GM23248 (cell line): Measurements from ENCODE around the gene DEGS1. TPM values are rescaled to one million over a fixed set of nuclear protein-coding genes. Genes with fewer than 3 reads are reported as not detected.

ENCODE experiments used
- DNase-seq: peaks from one replicate; pipeline ENCODE4 v3.0.0-alpha.2; 2015
- H2AFZ ChIP-seq: fragments of 200-600 bp; sonication (generic); 2 replicates; pipeline ENCODE4 v1.6.1; 2016; ENCODE audit warnings: antibody characterized with exemption
- H3F3A ChIP-seq: fragments of 200-600 bp; sonication (generic); 2 replicates; pipeline ENCODE4 v1.6.1; 2016; ENCODE audit warnings: mild to moderate bottlenecking, antibody characterized with exemption, mixed run types; ENCODE audit not compliant: insufficient read depth
- H3K27ac ChIP-seq: fragments of 200-600 bp; sonication (generic); 2 replicates; pipeline ENCODE4 v1.5.1; 2016; ENCODE audit warnings: mild to moderate bottlenecking
- H3K27me3 ChIP-seq: fragments of 200-600 bp; sonication (generic); replicated peaks from 2 replicates; pipeline ENCODE4 v1.6.1; 2016; ENCODE audit warnings: mild to moderate bottlenecking; ENCODE audit not compliant: insufficient read depth
- H3K36me3 ChIP-seq: fragments of 200-600 bp; sonication (generic); 2 replicates; pipeline ENCODE4 v1.6.1; 2016; ENCODE audit warnings: low read depth, mild to moderate bottlenecking
- H3K4me1 ChIP-seq: fragments of 200-600 bp; sonication (generic); 2 replicates; pipeline ENCODE4 v1.6.1; 2016; ENCODE audit warnings: mild to moderate bottlenecking; ENCODE audit not compliant: insufficient read depth
- H3K4me2 ChIP-seq: fragments of 200-600 bp; sonication (generic); one replicate; pipeline ENCODE4 v1.6.1; 2016; ENCODE audit warnings: mild to moderate bottlenecking; ENCODE audit not compliant: unreplicated experiment
- H3K4me3 ChIP-seq: fragments of 200-600 bp; sonication (generic); 2 replicates; pipeline ENCODE4 v1.5.1; 2016; ENCODE audit warnings: mild to moderate bottlenecking
- H3K79me2 ChIP-seq: fragments of 200-600 bp; sonication (generic); 2 replicates; pipeline ENCODE4 v1.6.1; 2016; ENCODE audit warnings: mild to moderate bottlenecking; ENCODE audit not compliant: insufficient read depth
- H3K9ac ChIP-seq: fragments of 200-600 bp; sonication (generic); 2 replicates; pipeline ENCODE4 v1.6.1; 2016; ENCODE audit warnings: mild to moderate bottlenecking
- H3K9me2 ChIP-seq: fragments of 200-600 bp; sonication (generic); 2 replicates; pipeline ENCODE4 v1.6.1; 2016; ENCODE audit warnings: mixed run types, mild to moderate bottlenecking, moderate library complexity; ENCODE audit not compliant: insufficient read depth
- H3K9me3 ChIP-seq: fragments of 200-600 bp; sonication (generic); one replicate; pipeline ENCODE4 v1.6.1; 2017; ENCODE audit warnings: low read depth
- H4K20me1 ChIP-seq: fragments of 200-600 bp; sonication (generic); 2 replicates; pipeline ENCODE4 v1.6.0; 2016; ENCODE audit not compliant: insufficient read depth
- EZH2 ChIP-seq: fragments of 200-600 bp; sonication (generic); IDR thresholded peaks from 2 replicates; pipeline ENCODE4 v1.6.1; 2018; ENCODE audit warnings: antibody characterized with exemption, mild to moderate bottlenecking; ENCODE audit not compliant: insufficient read depth, poor library complexity, severe bottlenecking
- EZH2phosphoT487 ChIP-seq: fragments of 200-600 bp; sonication (generic); IDR thresholded peaks from 2 replicates; pipeline ENCODE4 v1.6.1; 2018; ENCODE audit warnings: antibody characterized with exemption, moderate library complexity, mild to moderate bottlenecking, low read depth; ENCODE audit not compliant: insufficient read depth
- WGBS, 2 experiments: methylation state at CpG; one replicate each; pipeline ENCODE4 v1.1.6; 2015 to 2017; ENCODE audit warnings: low lambda C conversion rate in 2 of 2, low coverage in 1 of 2; ENCODE audit errors: missing lambda C conversion rate in 2 of 2; 5-methylcytosine and 5-hydroxymethylcytosine counted together
- in situ Hi-C: fragments of 300-500 bp; cut with MboI; formaldehyde crosslinking; loops from 2 replicates; pipeline ENCODE4 v1.15.0; 2020
- polyA plus RNA-seq: library from polyadenylated mRNA; unstranded; fragments of >200 nt; fragmentation: Nextera tagmentation; extraction: Ambion mirVana; gene quantifications from 2 replicates; pipeline ENCODE4 v1.2.1, GENCODE V29; 2016
- total RNA-seq: library from RNA; depleted of rRNA; stranded (reverse); fragments of >200 nt; shearing (Covaris generic); gene quantifications from 2 replicates; pipeline ENCODE4 v1.2.3, GENCODE V29; 2014; rRNA removed

Gene DEGS1
- 192 and 227 TPM in 2 replicates for total RNA-seq
- 265 and 275 TPM in 2 replicates for polyA plus RNA-seq

DNA sequence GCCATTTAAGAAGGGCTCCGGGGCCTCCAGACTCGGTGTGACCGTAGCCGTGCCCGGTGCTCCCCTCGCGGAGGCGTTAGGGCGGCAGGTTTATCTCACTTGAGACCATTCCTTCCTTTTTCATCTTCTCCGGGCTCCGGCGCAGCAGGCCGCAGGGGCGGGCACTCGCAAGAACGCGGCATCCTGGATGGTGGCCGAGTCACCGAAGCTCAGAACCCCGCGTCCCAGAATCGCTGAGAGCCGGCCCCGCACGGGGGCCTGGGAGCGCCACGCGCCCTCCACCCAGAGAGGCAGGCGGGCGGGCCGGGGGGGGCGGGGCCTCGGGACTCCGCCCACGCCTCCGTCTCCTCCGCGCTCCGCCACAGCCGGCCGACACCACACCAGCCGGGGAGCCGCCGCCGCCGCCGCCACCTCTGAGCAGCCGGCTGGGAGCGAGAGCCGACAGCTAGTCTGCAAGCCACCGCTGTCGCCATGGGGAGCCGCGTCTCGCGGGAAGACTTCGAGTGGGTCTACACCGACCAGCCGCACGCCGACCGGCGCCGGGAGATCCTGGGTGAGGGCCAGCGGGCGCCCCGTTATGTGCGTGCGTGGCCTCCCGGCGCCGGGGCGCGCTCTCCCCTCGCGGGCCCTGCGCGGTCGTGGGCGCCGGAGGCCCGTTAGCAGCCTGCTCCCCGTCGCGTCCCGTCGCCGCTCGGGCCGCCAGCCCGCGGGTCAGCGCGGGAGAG, at the start of gene DEGS1:
Gene DEGS1 (plus strand): TSS at position 375 of the 725 bp plus-strand sequence. CDS start 97 bp downstream, at position 472.
- in situ Hi-C loops, result no loop called here
- Histone ChIP-seq H3K9me2 (no peaks in the 10 kb centered on the region), H3K36me3 (no peaks in the 10 kb centered on the region), H3K27me3 (no peaks in the 10 kb centered on the region), H3K9ac (peak within 1 kb of the TSS; percentile 92), H3K27ac (peak within 1 kb of the TSS; percentile 86), H3K9me3 (no peaks in the 10 kb centered on the region), H3F3A (peaks cover 8% of the 10 kb centered on the region; the same call in 1 of the 2 replicates), H3K79me2 (peaks cover 45% of the 10 kb centered on the region), H2AFZ (peak within 1 kb of the TSS; percentile 94), H3K4me1 (peaks cover 14% of the 10 kb centered on the region), H4K20me1 (no peaks in the 10 kb centered on the region), H3K4me2 (peak within 1 kb of the TSS; percentile 82), H3K4me3 (peak within 1 kb of the TSS; percentile 84)
- no peak for TF ChIP-seq EZH2phosphoT487
- no peak for TF ChIP-seq EZH2
- peak; percentile 91 for DNase-seq
- 1% methylated on average over 69 to 72 of the region's 94 CpGs for WGBS, 2 experiments

DNA sequence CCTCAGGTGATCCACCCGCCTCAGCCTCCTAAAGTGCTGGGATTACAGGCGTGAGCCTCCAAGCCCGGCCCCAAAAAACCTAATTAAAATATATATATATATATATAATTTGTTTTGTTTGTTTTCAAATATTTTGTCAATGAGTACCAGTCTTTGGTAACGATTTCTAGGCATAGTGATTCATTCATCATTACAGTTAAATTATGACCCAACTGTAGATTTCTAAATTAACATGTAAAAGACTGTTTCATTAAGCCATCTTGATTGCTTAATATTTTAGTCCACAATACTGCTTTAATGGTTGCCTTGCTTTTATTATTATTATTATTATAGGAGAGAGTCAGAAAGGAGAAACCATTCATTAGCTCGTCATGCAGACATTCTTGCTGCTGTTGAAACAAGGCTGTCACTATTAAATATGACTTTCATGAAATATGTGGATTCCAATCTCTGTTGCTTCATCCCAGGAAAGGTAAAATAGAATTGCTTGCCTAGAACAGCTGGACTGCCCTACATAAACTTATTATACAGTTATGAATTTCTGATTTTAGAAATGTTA, 49.2 kb upstream of the DEGS1 start:
- Histone ChIP-seq H3K4me3 (no peak overlapping the region), H3K36me3 (peaks cover 45% of the 10 kb centered on the region), H3K9me3 (no peaks in the 10 kb centered on the region), H3K79me2 (peaks cover 49% of the 10 kb centered on the region), H2AFZ (no peak overlapping the region), H3K4me2 (no peak overlapping the region), H3F3A (0 out of 2 replicates have a peak, but pooled peaks cover 3% of the 10 kb centered on the region), H3K9ac (no peak overlapping the region), H3K4me1 (no peaks in the 10 kb centered on the region), H3K27ac (no peak overlapping the region), H3K27me3 (no peaks in the 10 kb centered on the region), H3K9me2 (no peaks in the 10 kb centered on the region), H4K20me1 (no peaks in the 10 kb centered on the region)
- in situ Hi-C loops, result no loop called here
- no peak for TF ChIP-seq EZH2
- no peak for TF ChIP-seq EZH2phosphoT487
- 78 to 86% methylated on average over 5 of the region's 5 CpGs for WGBS, 2 experiments
- DNase-seq, result no peak

DNA sequence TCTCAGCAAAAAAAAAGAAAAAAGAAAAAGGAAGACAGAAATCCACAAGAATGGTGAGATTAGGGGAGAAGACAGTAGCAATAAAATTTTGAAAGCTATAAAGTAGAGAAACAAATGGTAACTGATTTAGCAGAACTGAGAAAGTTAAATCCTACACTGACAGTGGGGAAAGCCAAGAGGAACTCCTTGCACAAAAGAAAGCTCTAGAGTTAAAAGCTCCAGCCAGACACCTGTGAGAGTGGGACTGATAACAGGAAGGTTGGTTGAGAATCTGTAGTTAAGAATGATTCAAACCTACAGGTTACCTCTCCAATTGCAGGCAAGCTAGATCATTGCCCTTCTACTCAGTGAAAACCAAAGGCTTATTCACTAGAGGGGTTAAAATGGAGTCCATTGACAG, 45.5 kb upstream of the DEGS1 start:
- no peaks in the 10 kb centered on the region for H3K9me3 ChIP-seq
- peaks cover 37% of the 10 kb centered on the region for H3K36me3 ChIP-seq
- no peaks in the 10 kb centered on the region for H3K27me3 ChIP-seq
- peaks cover 27% of the 10 kb centered on the region for H3K79me2 ChIP-seq
- no peaks in the 10 kb centered on the region for H3K9me2 ChIP-seq
- 0 out of 2 replicates have a peak, but pooled peaks cover 3% of the 10 kb centered on the region for H3F3A ChIP-seq
- in situ Hi-C loops, result no loop called here
- H3K27ac ChIP-seq, result no peak overlapping the region
- H2AFZ ChIP-seq, result no peak overlapping the region
- H3K4me3 ChIP-seq, result no peak overlapping the region
- no peak overlapping the region for H3K9ac ChIP-seq
- no peaks in the 10 kb centered on the region for H4K20me1 ChIP-seq
- no peak for DNase-seq
- TF ChIP-seq EZH2 (no peak), EZH2phosphoT487 (no peak)
- no peak overlapping the region for H3K4me2 ChIP-seq
- no peaks in the 10 kb centered on the region for H3K4me1 ChIP-seq

- H4K20me1 ChIP-seq, result no peaks in the 10 kb centered on the region
- H3K27me3 ChIP-seq, result no peaks in the 10 kb centered on the region
- H3F3A ChIP-seq, result no peaks in the 10 kb centered on the region
- H3K4me3 ChIP-seq, result no peak overlapping the region
- H3K4me2 ChIP-seq, result no peak overlapping the region
- no peak overlapping the region for H2AFZ ChIP-seq
- DNase-seq, result no peak
- in situ Hi-C loops, result no loop called here
- TF ChIP-seq EZH2phosphoT487 (no peak), EZH2 (no peak)
- 73 to 76% methylated on average over 3 of the region's 3 CpGs for WGBS, 2 experiments
- no peaks in the 10 kb centered on the region for H3K9me3 ChIP-seq
- H3K4me1 ChIP-seq, result no peaks in the 10 kb centered on the region
- H3K36me3 ChIP-seq, result peaks cover 30% of the 10 kb centered on the region
- no peak overlapping the region for H3K9ac ChIP-seq
- H3K79me2 ChIP-seq, result peaks cover 20% of the 10 kb centered on the region
- no peak overlapping the region for H3K27ac ChIP-seq
- no peaks in the 10 kb centered on the region for H3K9me2 ChIP-seq
Observed at GRCh38 chr1:224138198-224138597, 44.8 kb upstream of the DEGS1 start.
